Eye (tissue), 1 donor: ENCODE results near the gene C1orf74.
"Not testable (repeated sequence)": the region's sequence is repeated elsewhere in the genome, so short reads cannot be mapped to it uniquely, and the experiment has no call there.

ENCODE experiments used
- DNase-seq: peaks from one replicate; pipeline ENCODE4 v3.0.0-alpha.2; 2015

C1orf74 gene

GRCh38 chr1:209805341-209805781 lies 21.0 kb upstream of the C1orf74 start:
- peak; percentile 8 for DNase-seq

- DNase-seq: no peak
Observed at GRCh38 chr1:209803568-209803967, 19.2 kb upstream of the C1orf74 start.

- DNase-seq: no peak
Observed at GRCh38 chr1:209802780-209803152, 18.4 kb upstream of the C1orf74 start.

- no peak for DNase-seq
Observed at GRCh38 chr1:209802117-209802779, 17.9 kb upstream of the C1orf74 start.

DNA sequence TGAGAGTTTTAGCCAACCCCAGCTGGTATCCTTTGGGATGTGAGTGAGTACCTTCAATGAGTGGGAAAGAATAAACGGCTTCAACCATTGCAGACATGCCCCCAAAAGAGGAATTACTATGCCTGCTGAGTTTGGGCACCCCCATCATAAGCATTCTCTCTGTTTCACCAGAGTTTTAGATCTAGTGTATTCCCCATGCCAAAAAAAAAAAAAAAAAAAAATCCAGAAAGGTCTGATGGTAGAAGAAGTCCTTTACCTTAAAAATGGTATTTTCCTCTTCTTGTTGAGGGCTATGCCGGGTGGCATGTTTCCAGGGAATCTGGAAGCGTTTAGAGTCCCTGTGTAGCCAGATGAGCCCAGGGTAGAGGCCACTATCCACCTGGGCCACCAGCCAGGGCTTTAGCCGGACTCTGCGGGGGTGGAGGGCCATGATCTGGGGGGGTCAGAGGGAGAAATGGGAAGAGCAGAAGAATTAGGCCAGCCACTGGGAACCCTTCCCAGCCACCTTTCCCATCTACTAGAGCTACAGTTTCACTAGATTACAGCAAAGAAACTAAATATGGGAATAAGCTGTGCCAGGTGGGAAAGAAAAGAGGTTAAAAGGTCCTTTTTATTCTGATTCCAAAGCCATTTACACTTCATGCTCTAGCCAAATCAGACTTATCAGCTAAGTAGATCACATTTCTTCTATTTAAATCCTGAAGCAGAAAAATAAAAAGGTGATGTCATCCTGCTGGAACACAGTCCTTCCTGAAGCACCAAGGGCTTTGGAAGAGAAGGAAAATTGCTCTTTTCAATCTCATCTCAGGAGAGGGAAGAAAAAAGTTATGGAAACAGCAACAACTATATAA lies 16.9 kb upstream of the C1orf74 start:
- DNase-seq: peak; percentile 29

DNA sequence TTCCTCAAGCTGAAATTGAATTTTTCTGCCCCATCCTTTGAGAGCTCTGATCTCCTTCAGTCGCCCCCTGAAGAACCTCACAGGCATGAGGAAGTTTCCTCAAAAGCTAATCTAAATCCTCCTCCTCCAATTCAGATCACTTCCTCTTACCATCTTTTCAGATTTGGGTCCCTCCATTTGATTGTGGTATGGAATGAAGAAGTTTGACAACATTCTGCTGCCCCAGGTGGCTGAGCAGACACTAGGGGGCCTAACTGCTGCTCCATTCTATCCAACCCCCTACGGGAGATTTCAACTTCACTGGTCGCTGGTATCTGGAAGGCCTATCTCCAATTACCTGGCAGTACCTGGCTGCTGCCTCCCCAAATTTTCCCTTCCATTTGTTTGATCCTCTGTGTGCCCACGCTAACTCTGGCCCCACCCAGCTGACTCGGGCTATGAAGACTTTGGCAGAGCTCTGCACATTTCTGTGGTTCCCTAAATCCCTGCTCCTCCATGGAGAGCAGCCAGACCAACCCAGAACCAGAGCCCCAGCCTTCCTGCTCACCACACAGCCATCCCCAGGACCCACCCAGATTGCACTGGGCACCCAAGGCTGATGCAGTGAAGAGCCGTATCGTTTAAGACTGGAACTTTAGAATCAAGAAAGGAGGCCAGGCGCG lies 13.8 kb upstream of the C1orf74 start:
- DNase-seq: no peak

DNA sequence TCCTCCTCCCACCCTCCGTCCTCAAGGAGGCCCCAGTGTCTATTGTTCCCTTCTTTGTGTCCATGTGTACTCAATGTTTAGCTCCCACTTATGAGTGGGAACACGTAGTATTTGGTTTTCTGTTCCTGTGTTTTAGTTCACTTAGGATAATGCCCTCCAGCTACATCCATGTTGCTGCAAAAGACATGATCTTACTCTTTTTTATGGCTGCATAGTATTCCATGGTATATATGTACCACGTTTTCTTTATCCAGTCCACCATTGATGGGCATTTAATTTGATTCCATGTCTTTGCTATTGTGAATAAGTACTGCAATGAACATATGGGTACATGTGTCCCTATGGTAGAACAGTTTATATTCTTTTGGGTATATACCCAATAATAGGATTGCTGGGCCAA lies 9.4 kb upstream of the C1orf74 start:
- not testable (repeated sequence) for DNase-seq

- DNase-seq: no peak
Observed at GRCh38 chr1:209791920-209792319, 7.6 kb upstream of the C1orf74 start.

- DNase-seq: no peak
Observed at GRCh38 chr1:209790286-209791193, 6.2 kb upstream of the C1orf74 start.

DNA sequence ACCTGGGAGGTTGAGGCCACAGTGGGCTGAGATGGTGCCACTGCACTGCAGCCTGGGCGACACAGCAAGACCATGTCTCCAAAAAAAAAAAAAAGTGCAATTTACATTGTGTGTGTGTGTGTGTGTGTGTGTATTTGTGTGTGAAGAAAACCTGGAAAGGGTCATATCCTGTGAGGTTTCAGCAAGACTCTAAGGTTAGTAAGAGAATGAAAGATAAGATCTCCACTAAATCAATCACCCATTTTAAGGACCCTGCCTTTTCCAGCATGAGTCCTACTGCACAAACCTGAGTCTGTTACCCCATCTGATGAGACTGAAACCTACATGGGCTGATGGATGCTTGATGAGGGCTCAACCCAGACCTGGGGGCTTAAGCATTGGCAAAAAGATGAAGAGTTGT lies 4.9 kb upstream of the C1orf74 start:
- DNase-seq: no peak

GRCh38 chr1:209787551-209787950 lies 3.2 kb upstream of the C1orf74 start:
- no peak for DNase-seq

- no peak for DNase-seq
Observed at GRCh38 chr1:209786146-209786545, 1.8 kb upstream of the C1orf74 start.

DNA sequence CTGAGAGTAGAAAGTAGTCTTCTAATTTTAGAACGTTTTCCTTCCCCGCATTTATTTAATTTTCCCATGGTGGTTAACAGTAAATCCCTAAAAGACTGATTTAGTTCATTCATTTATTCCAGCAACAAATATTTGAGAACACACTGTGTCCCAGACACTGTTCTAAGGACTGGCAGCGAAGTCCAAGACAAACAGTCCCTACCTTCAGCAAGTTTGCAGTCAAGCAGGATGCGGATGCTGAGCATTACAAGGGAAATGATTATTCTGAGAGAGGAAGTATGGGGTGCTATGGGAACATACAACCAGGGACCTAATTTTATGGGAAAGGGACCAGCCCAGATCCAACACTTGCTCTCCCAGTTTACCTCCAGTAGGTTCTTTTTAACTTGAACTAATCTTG lies 1.2 kb upstream of the C1orf74 start:
- DNase-seq: no peak

DNA sequence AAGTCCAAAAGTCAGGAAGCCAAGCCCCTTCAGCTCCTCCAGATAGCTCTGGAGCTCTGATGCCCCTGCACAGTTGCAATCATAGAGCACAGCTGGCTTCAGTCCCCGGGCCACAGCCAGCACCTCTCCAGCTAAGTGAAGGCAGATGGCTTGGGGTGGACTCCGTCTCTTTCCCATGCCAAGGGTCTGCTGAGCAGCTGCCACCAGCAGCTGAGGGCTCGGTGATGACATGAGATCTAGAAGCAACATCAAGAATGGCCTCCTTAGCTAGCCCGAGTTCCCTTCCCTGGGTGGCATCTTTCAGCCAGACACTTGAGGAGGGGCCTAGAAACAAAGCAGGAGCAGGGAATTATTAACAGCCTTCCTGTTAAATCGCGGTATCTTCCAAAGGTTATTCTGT lies 973 bp downstream of the C1orf74 start:
- DNase-seq: peak; percentile 53

DNA sequence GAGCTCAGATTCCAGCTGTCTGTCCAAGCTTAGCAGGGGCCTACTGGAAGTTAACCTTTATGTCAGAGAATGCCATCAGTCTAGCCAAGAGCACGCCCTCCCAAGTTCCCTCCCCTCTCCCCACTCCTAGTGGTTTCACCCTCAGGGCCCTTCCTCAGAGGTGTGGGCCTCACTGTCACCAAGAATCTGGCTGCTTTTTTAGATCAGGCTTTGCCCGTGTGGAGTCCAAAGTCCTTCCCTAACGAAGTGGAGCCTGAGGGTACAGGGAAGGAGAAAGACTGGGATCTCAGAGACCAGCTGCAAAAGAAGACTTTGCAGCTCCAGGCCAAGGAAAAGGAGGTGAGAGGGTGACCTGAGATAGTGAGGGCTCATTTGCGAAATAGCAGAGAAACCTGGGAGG lies 4.1 kb downstream of the C1orf74 start:
- DNase-seq: no peak

DNA sequence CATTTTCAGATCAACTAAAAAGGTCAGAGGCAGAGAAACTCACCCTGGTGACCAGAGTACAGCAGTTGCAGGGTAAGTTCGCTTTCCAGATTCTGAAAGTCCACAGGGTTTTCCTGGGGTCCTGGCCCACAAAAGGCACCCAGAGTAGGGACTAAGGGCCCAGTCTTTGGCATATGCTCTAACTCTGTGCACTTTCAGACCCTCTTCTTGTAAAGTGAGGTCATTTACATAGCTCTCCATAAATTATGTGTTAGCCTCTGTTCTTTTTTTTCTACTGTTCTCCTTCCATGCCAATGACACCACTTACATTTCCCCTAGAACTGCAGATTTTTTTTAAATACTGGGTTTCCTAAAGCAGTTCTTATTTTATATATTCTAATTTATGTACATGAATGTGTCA lies 6.3 kb downstream of the C1orf74 start:
- no peak for DNase-seq

DNA sequence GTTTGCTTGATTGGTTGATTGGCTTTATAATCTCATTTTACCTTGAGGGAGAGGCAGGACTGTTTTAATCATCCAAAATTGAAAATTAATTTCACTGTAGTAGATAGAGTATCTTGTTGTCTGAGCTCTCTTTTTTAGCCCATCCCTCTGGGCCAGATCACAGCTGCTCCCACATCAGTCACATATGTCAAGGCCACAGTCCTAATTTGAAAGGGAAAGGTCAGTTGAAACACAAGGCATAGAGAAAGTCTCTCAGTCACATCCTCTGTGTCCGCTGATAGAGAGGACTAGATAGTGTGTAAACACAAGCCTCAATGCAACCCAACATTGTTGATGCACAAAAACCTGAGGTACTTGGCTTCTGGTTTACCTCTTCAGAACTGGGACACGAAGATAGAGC lies 6.8 kb downstream of the C1orf74 start:
- no peak for DNase-seq

DNA sequence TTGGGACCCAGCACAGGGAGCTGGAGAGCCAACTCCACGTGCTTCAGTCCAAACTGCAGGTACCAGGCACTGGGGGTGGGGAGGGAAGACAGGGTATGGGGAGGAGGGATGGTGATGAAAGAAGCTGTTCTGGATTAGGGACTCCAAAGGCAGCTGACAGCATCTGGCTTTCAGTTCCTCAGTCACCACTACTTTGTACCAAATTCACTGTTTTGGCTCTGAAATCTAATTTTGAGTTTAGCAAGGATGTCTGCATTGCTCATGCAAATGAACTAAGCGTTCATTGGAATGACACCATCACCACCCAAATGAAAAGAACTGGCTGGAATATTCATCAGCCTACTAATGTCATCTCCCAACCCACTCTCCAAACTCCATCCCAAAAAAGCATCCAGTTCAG lies 8.7 kb downstream of the C1orf74 start:
- no peak for DNase-seq

DNA sequence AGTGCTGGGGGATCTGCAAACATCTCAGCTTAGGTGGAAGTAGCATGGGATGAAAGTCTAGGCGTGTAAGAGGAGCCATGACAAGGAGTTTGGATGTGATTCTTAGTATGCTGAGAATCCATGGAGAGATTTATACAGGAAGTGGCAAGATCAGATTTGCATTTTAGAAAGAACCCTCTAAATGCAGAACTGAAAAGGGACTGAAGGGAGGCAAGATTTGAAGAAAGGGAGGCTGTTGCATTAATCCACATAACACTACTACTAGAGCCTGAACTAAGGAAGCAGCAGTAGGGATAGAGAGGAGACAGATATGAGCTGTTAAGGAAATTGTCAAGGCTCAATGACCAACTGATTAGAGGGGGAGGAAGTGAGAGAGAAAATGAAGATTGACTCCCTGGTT lies 9.8 kb downstream of the C1orf74 start:
- DNase-seq: no peak

DNA sequence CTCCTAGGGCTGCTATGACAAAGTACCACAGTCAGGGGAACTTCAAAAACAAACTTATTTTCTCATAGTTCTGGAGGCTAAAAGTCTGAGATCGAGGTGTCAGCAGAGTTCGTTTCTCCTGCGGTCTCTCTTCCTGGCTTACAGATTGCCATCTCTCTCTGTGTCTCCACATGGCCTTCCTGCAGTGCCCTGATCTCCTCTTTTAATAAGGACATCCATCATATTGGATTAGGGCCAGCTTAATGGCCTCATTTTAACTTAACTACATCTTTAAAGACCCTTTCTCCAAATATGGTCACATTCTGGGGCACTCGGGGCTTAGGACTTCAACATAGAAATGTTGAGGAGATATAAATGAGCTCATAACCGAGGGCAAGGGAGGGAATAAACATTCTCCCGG lies 12.2 kb downstream of the C1orf74 start:
- DNase-seq: peak; percentile 45

DNA sequence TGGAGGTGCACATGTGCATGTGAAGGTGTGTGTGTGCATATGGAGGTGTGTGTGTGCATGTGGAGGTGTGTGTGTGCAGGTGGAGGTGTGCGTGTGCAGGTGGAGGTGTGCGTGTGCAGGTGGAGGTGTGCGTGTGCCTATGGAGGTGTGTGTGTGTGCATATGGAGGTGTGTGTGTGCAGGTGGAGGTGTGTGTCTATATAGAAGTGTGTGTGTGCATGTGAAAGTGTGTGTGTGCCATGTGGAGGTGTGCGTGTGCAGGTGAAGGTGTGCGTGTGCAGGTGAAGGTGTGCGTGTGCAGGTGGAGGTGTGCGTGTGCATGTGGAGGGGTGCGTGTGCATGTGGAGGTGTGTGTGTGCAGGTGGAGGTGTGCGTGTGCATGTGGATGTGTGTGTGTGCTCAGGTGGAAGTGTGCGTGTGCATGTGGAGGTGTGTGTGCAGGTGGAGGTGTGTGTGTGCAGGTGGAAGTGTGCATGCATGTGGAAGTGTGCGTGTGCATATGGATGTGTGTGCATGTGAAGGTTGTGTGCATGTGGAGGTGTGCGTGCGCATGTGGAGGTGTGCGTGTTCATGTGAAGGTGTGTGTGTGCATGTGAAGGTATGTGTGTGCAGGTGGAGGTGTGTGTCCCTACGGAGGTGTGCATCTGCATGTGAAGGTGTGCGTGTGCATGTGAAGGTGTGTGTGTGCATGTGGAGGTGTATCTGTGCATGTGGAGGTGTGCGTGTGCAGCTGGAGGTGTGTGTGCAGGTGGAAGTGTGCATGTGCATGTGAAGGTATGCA lies 13.5 kb downstream of the C1orf74 start:
- peak; percentile 45 for DNase-seq

DNA sequence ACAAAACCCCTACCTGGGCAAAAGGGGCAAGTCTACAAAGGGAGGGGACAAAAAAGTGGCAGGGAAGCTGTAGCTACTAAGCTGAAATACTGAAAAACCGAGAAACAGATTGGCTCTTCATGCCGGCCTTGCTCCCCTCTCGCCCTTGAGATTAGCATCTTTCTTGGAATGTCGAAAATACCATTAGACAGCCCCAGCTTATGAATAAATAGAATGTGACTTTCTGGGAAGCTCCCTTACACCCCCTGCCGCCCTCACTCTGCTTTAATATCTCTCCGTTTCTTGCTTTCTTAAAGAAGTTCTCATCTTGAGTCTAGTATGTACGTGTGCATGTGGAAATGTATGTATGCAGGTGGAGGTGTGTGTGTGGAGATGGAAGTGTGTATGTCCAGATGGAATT lies 14.4 kb downstream of the C1orf74 start:
- DNase-seq: peak; percentile 32
